HepG2 (cell line): ENCODE measurements around the gene ADH5. TPM values are rescaled to one million over a fixed set of nuclear protein-coding genes. Genes with fewer than 3 reads are reported as not detected.
"Not testable (repeated sequence)": the region's sequence is repeated elsewhere in the genome, so short reads cannot be mapped to it uniquely, and the experiment has no call there.

Experiments
- ATAC-seq: fragments of 200-7000 bp; cut with Tn5 transposase; 3 replicates; pipeline ENCODE4 v1.9.1; 2020; ENCODE audit warnings: mild to moderate bottlenecking, moderate library complexity
- BruUV-seq: library from RNA; stranded (reverse); fragments of 400-500 nt; replicated peaks from 2 replicates; lab custom pipeline; 2021; lab: Mats Ljungman, UMichigan
- CTCF ChIA-PET: fragments of 300-600 bp; formaldehyde crosslinking; extraction: SDS; loops from one replicate; lab custom pipeline; 2021; ENCODE audit warnings: low total read pairs, inconsistent platforms, low intra/inter-chr PET ratio; lab: Yijun Ruan, JAX
- POLR2A ChIA-PET: fragments of 350-600 bp; sonication (Branson Sonifier 250); formaldehyde crosslinking; loops from one replicate; lab custom pipeline; 2020; ENCODE audit warnings: antibody characterized with exemption, inconsistent platforms; lab: Yijun Ruan, JAX
- DNase-seq: peaks from one replicate; pipeline ENCODE4 v3.0.0-alpha.2; 2015; ENCODE audit warnings: low spot score
- FAIRE-seq: peaks from 3 replicates; lab custom pipeline; 2011; peaks lifted over from hg19 to GRCh38; lab: Jason Lieb, UNC
- H2AFZ ChIP-seq: one replicate; pipeline ENCODE4 v1.6.1; 2011; ENCODE audit warnings: low read length, inconsistent platforms
- H3K27ac ChIP-seq: fragments of 300-600 bp; 3 replicates; pipeline ENCODE4 v1.8.0; 2011; ENCODE audit warnings: mixed run types, mild to moderate bottlenecking, mixed read lengths, low read length, inconsistent platforms; ENCODE audit not compliant: insufficient read depth; ENCODE audit errors: extremely low read length
- H3K27me3 ChIP-seq, 2 experiments: fragments of 200-600 bp in 1 of 2; 2 replicates in 1 of 2; 3 replicates in 1 of 2; pipeline versions ENCODE4 v1.6.0 to v1.8.0; 2011; ENCODE audit warnings: low read length in 2 of 2, mild to moderate bottlenecking in 2 of 2, moderate library complexity in 2 of 2, inconsistent platforms in 1 of 2; ENCODE audit not compliant: insufficient read depth in 2 of 2, control insufficient read depth in 1 of 2
- H3K36me3 ChIP-seq, 2 experiments: fragments of 200-600 bp in 1 of 2; replicated peaks in 1 of 2; 2 replicates in 1 of 2; 3 replicates in 1 of 2; pipeline versions ENCODE4 v1.5.1 to v1.8.0; 2011; ENCODE audit warnings: low read length in 2 of 2, inconsistent platforms in 1 of 2; ENCODE audit not compliant: insufficient read depth in 2 of 2, control insufficient read depth in 1 of 2
- H3K4me1 ChIP-seq: 2 replicates; pipeline ENCODE4 v1.5.1; 2012; ENCODE audit warnings: low read length, inconsistent platforms; ENCODE audit not compliant: insufficient read depth
- H3K4me2 ChIP-seq: 2 replicates; pipeline ENCODE4 v1.6.0; 2011; ENCODE audit warnings: low read depth, low read length, inconsistent platforms
- H3K4me3 ChIP-seq, 3 experiments: fragments of 200-600 bp in 1 of 3; sonication (generic), shearing (Covaris generic) in 1 of 3; replicated peaks in 1 of 3; 2 replicates each; pipeline ENCODE4 v1.5.1; 2011 to 2016; ENCODE audit warnings: low read length in 3 of 3, inconsistent platforms in 2 of 3, low read depth in 2 of 3, mild to moderate bottlenecking in 2 of 3, control low read depth in 1 of 3, mixed read lengths in 1 of 3; ENCODE audit not compliant: insufficient read depth in 1 of 3
- H3K79me2 ChIP-seq: one replicate; pipeline ENCODE4 v1.6.1; 2011; ENCODE audit warnings: low read length, inconsistent platforms; ENCODE audit not compliant: insufficient read depth
- H3K9ac ChIP-seq: 2 replicates; pipeline ENCODE4 v1.6.0; 2011; ENCODE audit warnings: mild to moderate bottlenecking, low read depth, low read length, inconsistent platforms; ENCODE audit not compliant: insufficient read depth
- H3K9me3 ChIP-seq: 2 replicates; pipeline ENCODE4 v1.5.1; 2012; ENCODE audit warnings: mild to moderate bottlenecking, low read length
- H4K20me1 ChIP-seq: 2 replicates; pipeline ENCODE4 v1.6.0; 2011; ENCODE audit warnings: inconsistent platforms, mild to moderate bottlenecking, low read length, moderate library complexity; ENCODE audit not compliant: insufficient read depth
- ZFP82 ChIP-seq: sonication (generic); formaldehyde crosslinking; IDR thresholded peaks from 2 replicates; pipeline ENCODE4 v1.5.1; 2020; ENCODE audit warnings: mild to moderate bottlenecking, missing genetic modification reagents, borderline replicate concordance
- WGBS: methylation state at CpG from one replicate; pipeline ENCODE4 v1.1.6; 2017; ENCODE audit warnings: low lambda C conversion rate; 5-methylcytosine and 5-hydroxymethylcytosine counted together
- in situ Hi-C: cut with HindIII; loops from 2 replicates; pipeline ENCODE4 v1.10.0; 2017; ENCODE audit warnings: low pct_unique_long_range_greater_than_20kb; ENCODE audit not compliant: extremely low pct_ligation_motif_present
- intact Hi-C: fragments of 100-400 bp; cut with micrococcal nuclease; formaldehyde crosslinking; loops from one replicate; pipeline ENCODE4 v1.10.0; 2022; ENCODE audit not compliant: unreplicated experiment
- polyA plus RNA-seq, 8 experiments: library from polyadenylated mRNA; depleted of rRNA in 3 of 8; stranded (reverse) in 7 of 8; unstranded in 1 of 8; fragments of >200 nt; fragmentation: Illumina TruSeq in 4 of 8; extraction: Trizol in 4 of 8; gene quantifications; 2 replicates each; pipeline versions ENCODE4 v1.2.1 to v1.2.3, GENCODE V29; 2011 to 2016; ENCODE audit warnings: low read depth in 4 of 8, missing spikeins in 1 of 8, mixed read lengths in 1 of 8; ENCODE audit not compliant: insufficient read depth in 1 of 8
- total RNA-seq, 5 experiments: library from RNA; depleted of rRNA; stranded (reverse); fragments of >200 nt; fragmentation: Illumina TruSeq; extraction: Trizol; gene quantifications; 2 replicates each; pipeline ENCODE4 v1.2.3, GENCODE V29; 2016; ENCODE audit warnings: low read depth in 1 of 5

The ADH5 gene
- total and polyA plus RNA-seq, 2 of the 13 experiments (the other 11 are each of a cell fraction or from before 2014, with no cell fraction given) = 349 to 512 TPM

- DNase-seq, H3K9me3 ChIP-seq, H3K9ac ChIP-seq, intact Hi-C loops, H3K4me2 ChIP-seq, H3K27me3 ChIP-seq, BruUV-seq, H2AFZ ChIP-seq, POLR2A ChIA-PET, H4K20me1 ChIP-seq, H3K27ac ChIP-seq, ATAC-seq, CTCF ChIA-PET, H3K79me2 ChIP-seq, in situ Hi-C loops, H3K4me3 ChIP-seq, FAIRE-seq: not testable (repeated sequence)
- WGBS = 93% methylated on average over 2 of the region's 2 CpGs
- H3K4me1 ChIP-seq = peaks cover 37% of the 10 kb centered on the region
- peaks cover 2 to 12% of the 10 kb centered on the region in 2 experiments; a peak in 4 of 5 replicates for H3K36me3 ChIP-seq
These were observed 23.1 kb downstream of the ADH5 start for GRCh38 chr4:99065521-99065920.

DNA sequence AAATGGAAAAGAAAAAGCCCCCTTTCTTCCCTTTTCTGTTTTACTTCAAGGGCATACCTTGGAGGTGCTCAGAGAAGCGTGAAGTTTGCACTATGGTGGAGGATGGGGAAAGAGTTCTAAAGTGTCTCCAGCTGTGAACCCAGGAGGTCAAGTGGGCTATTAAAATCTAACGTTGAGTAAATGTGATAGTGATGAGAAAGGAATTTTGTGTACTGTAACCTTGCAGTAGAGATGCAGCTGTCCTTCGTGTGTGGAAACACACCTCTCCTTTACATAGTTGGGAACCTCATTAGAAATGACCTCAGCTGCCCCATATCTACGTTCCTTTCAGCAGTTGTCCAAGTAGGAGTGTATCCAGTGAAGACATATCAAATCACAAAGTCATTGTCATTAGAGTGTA lies 26.5 kb downstream of the ADH5 start:
- ChIA-PET CTCF (no interaction called here), POLR2A (no interaction called here)
- H2AFZ ChIP-seq = no peak overlapping the region
- peaks cover 26% of the 10 kb centered on the region for H3K4me1 ChIP-seq
- no peak overlapping the region for H3K4me2 ChIP-seq
- in situ Hi-C loops = no loop called here
- BruUV-seq = TSS peak; percentile 27
- no peak for TF ChIP-seq ZFP82
- H3K9ac ChIP-seq = no peak overlapping the region
- DNase-seq (no peak), ATAC-seq (no peak), FAIRE-seq (no peak)
- H3K27me3 ChIP-seq = no peaks in the 10 kb centered on the region
- 69% methylated on average over 4 of the region's 4 CpGs for WGBS
- intact Hi-C loops = no loop called here
- H3K36me3 ChIP-seq = peaks cover 9 to 37% of the 10 kb centered on the region in 2 experiments
- H3K9me3 ChIP-seq = no peaks in the 10 kb centered on the region
- H3K79me2 ChIP-seq = no peaks in the 10 kb centered on the region
- H4K20me1 ChIP-seq = no peaks in the 10 kb centered on the region
- H3K4me3 ChIP-seq = no peak overlapping the region
- no peak overlapping the region for H3K27ac ChIP-seq
